Erythroblast (primary cell): Measurements from ENCODE around the gene CSTB.

Source experiments
- GATA1 ChIP-seq: IDR thresholded peaks from 2 replicates; pipeline ENCODE4 v1.6.1; 2011; ENCODE audit warnings: low read depth, mild to moderate bottlenecking, control low read depth, low read length, moderate library complexity
- POLR2A ChIP-seq: IDR thresholded peaks from 2 replicates; pipeline ENCODE4 v1.6.1; 2011; ENCODE audit warnings: mild to moderate bottlenecking, low read length

DNA sequence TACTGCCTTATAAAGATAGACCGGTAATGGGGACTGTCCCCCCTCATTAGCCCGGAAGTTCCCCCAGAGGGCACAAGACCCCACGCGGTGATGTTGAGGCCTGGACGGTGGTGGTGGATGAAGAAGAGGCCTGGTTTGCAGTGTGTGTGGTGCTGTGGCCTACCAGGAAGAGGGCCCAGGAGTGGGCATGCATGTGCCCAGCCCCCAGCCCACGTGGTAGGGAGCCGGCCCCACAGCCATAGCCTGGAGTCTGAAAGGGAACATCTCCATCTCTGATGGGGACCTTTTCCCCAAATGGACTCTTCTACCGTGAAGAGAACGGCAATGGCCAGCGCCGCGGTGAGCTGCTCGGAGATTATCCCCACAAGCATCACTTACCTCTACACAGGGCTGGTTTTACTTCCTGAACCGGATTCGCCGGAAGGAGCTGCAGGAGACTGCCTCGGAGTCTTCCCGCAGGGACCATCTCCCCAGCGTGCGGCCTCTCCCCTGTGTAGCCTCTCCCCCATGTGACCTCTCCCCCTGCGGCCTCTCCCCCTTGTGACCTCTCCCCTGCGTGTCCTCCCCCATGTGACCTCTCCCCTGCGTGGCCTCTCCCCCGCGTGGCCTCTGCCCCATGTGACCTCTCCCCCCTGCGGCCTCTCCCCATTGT is 33.9 kb upstream of the CSTB start:
- no peak for TF ChIP-seq POLR2A
- no peak for TF ChIP-seq GATA1
